Stimulated activated memory B cell treated with anti-CD40 and anti-IgM and Interleukin-4, amounts not matched to agents 10 μg/mL and 1 μg/mL and 100 μg/mL, for 72 hours (primary cell): ENCODE measurements around the gene PVRIG.
"Not testable (repeated sequence)": the region's sequence is repeated elsewhere in the genome, so short reads cannot be mapped to it uniquely, and the experiment has no call there.

Experiments
- ATAC-seq: fragments of 150-1000 bp; cut with Tn5 transposase; 2 replicates; pipeline ENCODE4 v1.10.0; 2021
- H3K27ac Mint-ChIP-seq: one replicate; pipeline ENCODE4 v1.8.0; 2022; ENCODE audit warnings: mild to moderate bottlenecking, mixed read lengths
- H3K27me3 Mint-ChIP-seq: one replicate; pipeline ENCODE4 v1.8.0; 2022; ENCODE audit warnings: mixed read lengths
- H3K36me3 Mint-ChIP-seq: one replicate; pipeline ENCODE4 v1.8.0; 2022; ENCODE audit warnings: mixed read lengths
- H3K4me1 Mint-ChIP-seq: one replicate; pipeline ENCODE4 v1.8.0; 2022; ENCODE audit warnings: mixed read lengths
- H3K4me3 Mint-ChIP-seq: one replicate; pipeline ENCODE4 v1.8.0; 2022; ENCODE audit warnings: mild to moderate bottlenecking, moderate library complexity, mixed read lengths
- H3K9me3 Mint-ChIP-seq: one replicate; pipeline ENCODE4 v1.8.0; 2022; ENCODE audit warnings: mixed read lengths

Gene PVRIG

DNA sequence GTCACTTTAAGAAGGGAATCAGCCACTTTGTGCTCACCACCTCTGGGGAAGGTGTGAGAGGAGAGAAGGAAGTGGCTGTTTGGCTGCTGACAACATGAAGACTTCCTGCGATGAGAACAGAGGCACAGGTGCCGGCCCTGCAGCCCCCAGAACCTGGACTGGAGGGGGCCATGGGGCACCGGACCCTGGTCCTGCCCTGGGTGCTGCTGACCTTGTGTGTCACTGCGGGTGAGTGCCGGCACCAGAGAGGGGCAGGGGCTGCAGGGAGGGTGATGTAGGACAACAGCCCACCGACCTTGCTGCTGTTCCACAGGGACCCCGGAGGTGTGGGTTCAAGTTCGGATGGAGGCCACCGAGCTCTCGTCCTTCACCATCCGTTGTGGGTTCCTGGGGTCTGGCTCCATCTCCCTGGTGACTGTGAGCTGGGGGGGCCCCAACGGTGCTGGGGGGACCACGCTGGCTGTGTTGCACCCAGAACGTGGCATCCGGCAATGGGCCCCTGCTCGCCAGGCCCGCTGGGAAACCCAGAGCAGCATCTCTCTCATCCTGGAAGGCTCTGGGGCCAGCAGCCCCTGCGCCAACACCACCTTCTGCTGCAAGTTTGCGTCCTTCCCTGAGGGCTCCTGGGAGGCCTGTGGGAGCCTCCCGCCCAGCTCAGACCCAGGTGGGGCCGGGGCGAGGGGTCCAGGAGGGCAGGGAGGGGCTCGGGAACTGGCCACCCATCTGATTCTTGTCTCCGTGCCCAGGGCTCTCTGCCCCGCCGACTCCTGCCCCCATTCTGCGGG lies at the start of gene PVRIG:
Gene PVRIG, plus strand, starts transcription at position 149 of the 785 bp plus-strand sequence. Its CDS starts 22 bp downstream, at position 171.
- Mint-ChIP-seq H3K36me3 (peaks cover 36% of the 10 kb centered on the region), H3K27ac (peak within 1 kb of the TSS; percentile 98), H3K4me1 (peaks cover 78% of the 10 kb centered on the region), H3K4me3 (peak within 1 kb of the TSS; percentile 86)
- H3K9me3 Mint-ChIP-seq, ATAC-seq, H3K27me3 Mint-ChIP-seq: not testable (repeated sequence)

DNA sequence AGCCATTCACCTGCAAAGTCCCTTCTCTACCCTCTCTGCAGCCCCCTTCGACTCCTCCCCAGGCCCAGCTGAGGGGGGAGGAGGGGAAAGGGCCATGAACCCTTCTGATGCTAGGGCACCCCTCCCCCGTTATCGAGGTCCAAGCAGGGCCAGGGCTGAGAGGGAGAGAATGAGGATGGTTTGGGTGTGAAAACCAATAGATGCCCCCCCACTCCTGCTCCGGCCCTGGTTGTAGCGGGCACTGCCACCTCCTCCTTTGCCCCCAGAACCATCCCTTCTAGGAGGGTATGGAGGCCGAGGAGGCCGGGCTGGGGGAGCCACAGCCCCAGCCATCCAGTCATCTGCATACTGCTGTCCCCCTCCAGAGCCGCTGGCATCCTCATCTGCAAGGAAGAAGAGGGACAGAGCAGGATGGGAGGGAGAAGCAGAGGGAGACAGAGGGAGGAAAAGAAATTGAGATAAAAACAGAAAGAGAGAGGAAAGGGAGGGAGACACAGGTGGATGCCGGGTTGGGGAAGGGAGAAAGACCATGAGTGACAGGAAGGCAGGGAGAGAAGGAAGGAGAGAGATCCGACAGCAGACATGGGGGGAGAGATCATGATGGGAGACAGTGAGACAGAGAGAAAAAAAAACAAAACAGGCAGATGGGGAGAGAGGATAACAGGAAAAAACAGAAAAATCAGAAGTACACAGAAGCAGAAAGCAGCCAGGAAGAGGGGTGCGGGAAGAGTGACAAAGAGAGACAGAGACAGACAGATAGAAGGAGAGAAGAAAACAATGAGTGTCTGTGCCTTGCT lies 49.5 kb upstream of the PVRIG start:
- Mint-ChIP-seq H3K4me3 (peak overlapping the region; percentile 63), H3K4me1 (peaks cover 53% of the 10 kb centered on the region), H3K9me3 (no peaks in the 10 kb centered on the region), H3K36me3 (peaks cover 7% of the 10 kb centered on the region), H3K27ac (no peak overlapping the region), H3K27me3 (peaks cover 68% of the 10 kb centered on the region)
- ATAC-seq, result no peak

DNA sequence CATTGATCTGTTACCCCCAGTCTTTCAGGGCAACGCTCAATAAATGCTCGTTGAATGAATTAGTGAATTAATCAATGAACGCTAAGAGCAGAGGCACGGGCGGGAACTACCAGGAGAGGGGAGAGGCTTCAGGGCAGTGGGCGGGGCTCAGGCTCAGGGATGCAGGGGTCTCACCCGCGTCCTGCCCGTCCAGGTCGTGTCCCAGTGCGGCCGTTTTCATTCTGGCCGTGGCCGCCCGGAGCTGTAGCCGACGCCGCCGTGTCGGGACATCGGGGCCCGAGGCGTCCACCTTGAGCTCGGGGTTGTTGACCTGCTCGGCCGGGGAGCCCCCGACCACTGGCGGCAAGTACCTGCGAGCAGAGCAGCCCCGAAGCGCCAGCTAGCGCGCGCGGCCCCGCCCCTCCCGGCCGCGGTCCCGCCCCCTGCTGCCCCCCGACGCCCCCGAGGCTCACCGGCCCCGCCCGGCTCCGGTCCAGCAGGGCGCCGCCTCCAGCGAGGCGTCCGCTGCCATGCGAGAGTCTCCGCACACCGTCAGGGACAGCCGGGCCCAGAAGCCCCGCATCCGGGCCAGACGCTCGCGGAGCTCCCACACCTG lies 48.6 kb upstream of the PVRIG start:
- peaks cover 7% of the 10 kb centered on the region for H3K36me3 Mint-ChIP-seq
- peak; percentile 41 for ATAC-seq
- H3K4me3 Mint-ChIP-seq, result peak overlapping the region; percentile 7
- no peaks in the 10 kb centered on the region for H3K9me3 Mint-ChIP-seq
- H3K27ac Mint-ChIP-seq, result no peak overlapping the region
- peaks cover 61% of the 10 kb centered on the region for H3K27me3 Mint-ChIP-seq
- peaks cover 49% of the 10 kb centered on the region for H3K4me1 Mint-ChIP-seq

DNA sequence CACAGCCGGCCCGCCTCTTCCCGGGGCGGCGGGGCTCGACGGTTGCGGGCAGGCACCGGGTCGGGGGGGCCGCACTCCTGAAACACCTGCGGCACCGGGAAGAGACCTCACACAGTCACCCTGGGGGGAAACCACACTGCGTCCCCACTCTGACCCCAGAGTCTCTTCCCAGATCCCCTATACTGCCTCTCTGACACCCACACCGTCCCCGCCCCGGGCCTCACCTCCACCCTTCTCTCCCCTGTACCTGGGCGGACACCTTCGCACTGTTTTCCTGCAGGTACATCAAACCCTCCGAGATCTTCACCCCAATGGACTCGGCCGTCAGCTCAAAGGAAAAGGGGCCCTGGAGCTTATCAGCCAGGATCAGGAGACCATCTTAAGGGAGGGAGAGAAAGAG lies 47.9 kb upstream of the PVRIG start:
- Mint-ChIP-seq H3K27ac (no peak overlapping the region), H3K4me1 (peaks cover 49% of the 10 kb centered on the region), H3K4me3 (peak overlapping the region; percentile 66), H3K27me3 (peaks cover 55% of the 10 kb centered on the region), H3K9me3 (no peaks in the 10 kb centered on the region), H3K36me3 (peaks cover 7% of the 10 kb centered on the region)
- ATAC-seq, result peak; percentile 14

DNA sequence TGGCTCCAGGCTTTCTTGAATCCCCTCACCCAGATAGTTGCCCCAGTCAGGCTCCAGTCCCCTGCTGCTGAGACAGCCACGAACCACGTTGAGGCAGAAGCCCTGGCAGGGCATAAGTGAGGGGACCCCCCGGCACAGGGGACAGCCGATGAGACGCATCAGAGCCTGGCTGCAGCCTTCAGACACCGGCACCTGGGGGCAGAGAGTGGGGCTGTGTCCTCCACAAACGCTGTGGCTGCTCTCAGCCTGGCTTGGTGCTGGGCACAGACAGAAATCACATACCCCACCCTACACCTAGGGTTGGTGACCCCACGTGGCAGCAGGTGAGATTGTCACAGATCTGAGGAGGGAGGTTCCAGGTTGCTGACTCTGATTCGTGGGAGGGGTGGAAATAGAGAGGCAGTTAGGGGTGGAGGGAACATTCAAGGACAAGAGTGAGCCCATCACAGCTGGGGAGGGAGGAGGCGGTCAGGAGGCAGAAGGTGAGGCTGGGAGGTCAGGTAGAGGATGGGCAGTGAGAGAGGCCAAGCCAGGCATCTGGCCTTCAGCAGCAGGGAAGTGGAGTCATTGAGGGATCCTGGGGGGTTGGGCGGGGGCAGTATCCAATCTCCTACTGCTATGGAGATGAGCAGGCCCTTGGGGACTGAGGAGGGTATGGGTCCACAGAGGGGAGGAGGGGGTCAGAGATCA lies 45.8 kb upstream of the PVRIG start:
- Mint-ChIP-seq H3K27me3 (peaks cover 34% of the 10 kb centered on the region), H3K27ac (no peak overlapping the region), H3K4me3 (no peak overlapping the region), H3K4me1 (peaks cover 39% of the 10 kb centered on the region), H3K36me3 (peaks cover 7% of the 10 kb centered on the region), H3K9me3 (no peaks in the 10 kb centered on the region)
- ATAC-seq, result no peak

DNA sequence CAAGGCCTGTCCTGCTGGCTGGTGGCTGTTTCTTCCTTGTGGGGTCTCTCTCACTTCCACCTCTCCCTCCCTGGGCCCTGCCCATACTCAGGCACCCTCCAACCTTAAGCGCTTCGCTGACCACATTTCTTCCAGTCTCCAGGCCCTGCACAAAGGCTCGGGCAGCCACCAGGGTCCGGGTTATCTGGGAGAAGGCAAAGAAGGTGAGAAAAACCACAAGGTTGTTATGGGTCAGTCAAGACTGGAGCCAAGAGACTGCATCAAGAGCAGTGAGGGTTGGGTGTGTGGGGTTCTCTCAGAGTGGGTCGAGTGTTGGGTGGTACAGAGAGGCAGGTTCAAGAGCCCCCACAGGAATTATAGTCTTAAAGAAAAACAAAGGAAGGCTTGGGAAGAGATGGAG lies 45.2 kb upstream of the PVRIG start:
- no peaks in the 10 kb centered on the region for H3K9me3 Mint-ChIP-seq
- H3K27me3 Mint-ChIP-seq, result peaks cover 28% of the 10 kb centered on the region
- H3K4me1 Mint-ChIP-seq, result peaks cover 39% of the 10 kb centered on the region
- no peak overlapping the region for H3K4me3 Mint-ChIP-seq
- ATAC-seq, result no peak
- peaks cover 7% of the 10 kb centered on the region for H3K36me3 Mint-ChIP-seq
- no peak overlapping the region for H3K27ac Mint-ChIP-seq

DNA sequence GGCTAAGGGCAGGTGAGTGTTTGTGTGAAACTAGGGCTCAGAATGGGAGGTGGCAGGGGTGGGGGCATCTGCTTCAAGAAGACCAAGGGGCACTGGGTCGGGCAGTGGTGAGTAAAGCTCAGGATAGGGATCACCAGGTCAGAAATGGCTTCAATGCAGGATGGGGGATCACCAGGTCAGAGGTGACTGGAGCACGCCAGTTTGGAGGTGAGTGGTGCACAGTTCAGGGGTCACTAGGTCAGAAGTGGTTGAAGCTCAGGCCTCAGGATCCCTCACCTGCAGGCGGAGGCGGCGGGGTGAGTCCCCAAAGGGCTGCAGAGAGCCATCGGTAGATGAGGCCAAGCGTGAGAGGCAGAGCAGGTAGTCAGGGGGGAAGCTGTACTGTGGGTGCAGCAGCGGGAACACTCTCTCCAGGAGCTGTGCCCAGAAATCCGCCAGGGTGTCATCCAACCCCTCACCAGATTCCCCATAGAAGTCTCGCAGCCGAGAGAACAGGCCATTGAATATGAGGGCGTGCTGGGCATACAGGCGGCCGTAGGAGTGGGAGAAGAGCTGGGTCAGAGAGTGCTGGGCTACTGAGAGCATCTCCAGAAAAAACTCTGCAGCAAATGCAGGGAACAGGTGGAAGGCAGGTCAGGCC lies 44.3 kb upstream of the PVRIG start:
- no peak for ATAC-seq
- H3K27ac Mint-ChIP-seq, result no peak overlapping the region
- H3K4me1 Mint-ChIP-seq, result peaks cover 34% of the 10 kb centered on the region
- peaks cover 25% of the 10 kb centered on the region for H3K27me3 Mint-ChIP-seq
- H3K9me3 Mint-ChIP-seq, result no peaks in the 10 kb centered on the region
- H3K4me3 Mint-ChIP-seq, result no peak overlapping the region
- H3K36me3 Mint-ChIP-seq, result peaks cover 7% of the 10 kb centered on the region

DNA sequence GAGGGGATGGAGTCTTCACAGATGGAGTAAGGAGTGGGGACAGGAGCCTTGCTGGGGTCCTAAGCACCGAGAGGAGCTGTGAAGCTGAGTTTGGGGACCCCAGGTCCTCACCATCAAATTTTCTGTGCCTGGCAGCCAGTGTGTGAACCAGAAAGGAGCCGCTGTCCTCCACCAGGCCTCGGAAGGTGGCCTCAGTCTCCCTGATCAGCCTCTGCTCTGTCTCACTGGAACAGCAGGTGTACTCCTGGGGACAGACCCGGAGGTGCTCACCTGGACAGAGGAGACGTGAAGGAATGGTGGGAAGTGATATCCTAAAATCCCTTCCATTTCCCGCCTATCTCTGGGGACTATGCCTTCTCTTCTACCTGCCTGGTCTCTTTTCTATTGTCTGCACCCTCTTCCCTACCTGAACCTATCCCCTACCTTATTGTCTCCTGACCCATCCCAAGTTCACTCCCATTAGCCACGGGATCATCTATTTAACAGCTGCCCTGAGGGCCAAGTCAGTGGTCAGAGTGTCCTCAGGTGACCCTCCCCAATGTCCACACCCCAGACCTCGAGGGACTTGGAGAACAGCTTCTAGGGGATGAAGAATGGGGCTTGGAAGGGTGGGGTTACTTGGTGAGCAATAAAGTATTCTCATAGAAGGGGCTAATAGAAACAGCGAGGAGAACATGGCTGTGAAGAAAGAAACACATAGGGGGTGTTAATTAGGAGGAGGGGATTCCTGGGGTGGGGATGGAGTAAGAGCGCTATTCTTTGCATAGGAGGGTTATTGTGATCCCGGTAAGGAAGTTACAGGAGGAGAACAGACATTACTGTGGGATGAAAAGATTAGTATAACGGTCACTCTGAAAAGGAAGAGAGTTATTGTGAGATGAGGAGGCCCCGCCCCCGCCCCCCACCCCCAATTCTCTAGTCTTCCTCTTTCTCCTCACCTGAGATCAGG lies 43.4 kb upstream of the PVRIG start:
- peaks cover 24% of the 10 kb centered on the region for H3K27me3 Mint-ChIP-seq
- peaks cover 35% of the 10 kb centered on the region for H3K4me1 Mint-ChIP-seq
- H3K27ac Mint-ChIP-seq, result peak overlapping the region; percentile 1
- peaks cover 7% of the 10 kb centered on the region for H3K36me3 Mint-ChIP-seq
- ATAC-seq, result no peak
- no peaks in the 10 kb centered on the region for H3K9me3 Mint-ChIP-seq
- peak overlapping the region; percentile 60 for H3K4me3 Mint-ChIP-seq

DNA sequence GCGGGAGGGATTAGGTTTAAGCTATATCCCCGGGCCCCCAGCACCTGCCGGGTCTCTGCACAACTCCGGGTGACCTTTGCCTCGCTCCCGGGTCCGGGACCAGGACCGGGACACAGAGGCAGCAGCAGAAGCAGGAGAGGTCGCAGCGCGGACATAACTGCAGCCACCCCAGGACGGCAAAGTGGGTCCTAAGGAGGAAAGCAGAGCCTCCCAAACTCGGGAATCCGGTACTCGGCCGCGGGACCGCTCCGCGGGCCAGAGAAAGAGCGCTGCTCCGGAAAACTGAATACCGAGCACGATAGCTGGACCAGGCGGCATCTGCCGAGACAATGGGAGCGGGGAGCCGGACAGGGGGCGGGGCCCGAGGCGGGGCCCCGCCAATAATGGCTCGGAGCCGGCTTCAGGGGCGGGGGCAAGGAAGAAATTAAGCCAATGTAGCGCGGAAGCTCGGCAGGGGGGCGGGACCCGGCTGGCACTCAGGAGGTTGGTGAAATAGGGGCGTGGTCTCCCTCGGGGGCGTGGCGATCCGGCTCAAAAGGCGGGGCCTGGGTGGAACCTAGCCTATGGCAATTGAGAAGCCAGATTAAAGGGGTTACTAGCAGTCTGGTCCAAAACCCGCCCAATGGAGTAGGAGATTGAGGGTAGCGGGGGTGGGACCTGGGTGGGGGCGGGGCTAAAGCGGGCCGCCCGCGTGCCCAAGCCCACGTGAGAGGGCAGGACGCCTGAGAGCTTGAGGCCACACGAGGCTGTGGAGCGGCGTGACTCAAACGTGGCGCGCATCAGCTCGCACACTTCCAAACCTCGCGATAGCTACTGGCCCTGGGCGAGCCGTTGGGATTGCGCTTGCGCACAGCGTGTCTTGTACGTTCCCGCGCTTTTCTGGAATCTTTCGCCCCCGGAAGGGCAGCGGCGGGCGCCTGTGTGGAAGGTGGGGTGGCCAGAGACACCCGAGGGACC lies 42.4 kb upstream of the PVRIG start, which contains the start of the genes GPC2 and STAG3:
Gene GPC2, minus strand, starts transcription at position 337 of the 957 bp plus-strand sequence. Its CDS starts 182 bp downstream, at position 155.
Gene STAG3, plus strand, starts transcription at position 874 of the 957 bp plus-strand sequence. CDS start 2,639 bp downstream, outside the sequence.
- peak; percentile 96 for ATAC-seq
- Mint-ChIP-seq H3K27me3 (peaks cover 24% of the 10 kb centered on the region), H3K4me1 (peaks cover 29% of the 10 kb centered on the region), H3K27ac (peak within 1 kb of the TSS; percentile 1), H3K4me3 (peak within 1 kb of the TSS; percentile 60), H3K36me3 (peaks cover 7% of the 10 kb centered on the region), H3K9me3 (no peaks in the 10 kb centered on the region)

DNA sequence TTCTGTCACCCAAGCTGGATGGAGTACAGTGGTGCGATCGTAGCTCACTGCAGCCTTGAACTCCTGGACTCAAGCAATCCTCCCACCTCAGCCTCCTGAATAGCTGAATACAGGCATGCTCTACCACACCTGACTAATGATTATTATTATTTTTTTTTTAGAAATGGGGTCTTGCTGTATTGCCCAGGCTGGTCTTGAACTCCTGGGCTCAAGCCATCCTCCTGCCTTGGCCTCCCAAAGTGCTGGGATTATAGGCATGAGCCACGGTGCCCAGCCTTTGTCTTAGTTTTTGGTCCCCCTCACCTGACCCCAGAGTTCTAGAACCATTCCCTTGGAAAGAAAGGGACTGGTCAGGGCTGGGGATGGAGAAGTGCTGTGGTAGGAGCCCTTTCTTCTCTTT lies 39.7 kb upstream of the PVRIG start:
- H3K4me3 Mint-ChIP-seq, H3K9me3 Mint-ChIP-seq, H3K36me3 Mint-ChIP-seq, ATAC-seq, H3K27ac Mint-ChIP-seq: not testable (repeated sequence)
- peaks cover 24% of the 10 kb centered on the region for H3K4me1 Mint-ChIP-seq
- H3K27me3 Mint-ChIP-seq, result peaks cover 11% of the 10 kb centered on the region

DNA sequence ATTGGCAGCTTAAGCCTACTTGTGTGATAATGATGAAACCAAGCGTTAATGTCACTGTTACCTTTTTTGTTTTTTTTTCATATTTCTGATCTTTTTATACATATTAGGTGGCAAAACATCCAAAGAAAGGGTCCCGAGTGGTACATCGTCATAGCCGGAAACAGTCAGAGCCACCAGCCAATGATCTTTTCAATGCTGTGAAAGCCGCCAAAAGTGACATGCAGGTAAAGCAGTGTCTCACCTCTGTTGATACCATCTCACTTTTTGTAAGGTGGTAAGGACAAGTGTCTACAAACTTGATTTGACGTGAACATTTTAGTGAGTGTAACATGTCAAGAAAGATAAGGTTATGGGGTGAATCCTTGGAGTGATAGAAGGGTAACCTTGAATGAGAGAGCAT lies 37.1 kb upstream of the PVRIG start:
- H3K27me3 Mint-ChIP-seq, result peaks cover 11% of the 10 kb centered on the region
- H3K27ac Mint-ChIP-seq, H3K4me3 Mint-ChIP-seq, H3K36me3 Mint-ChIP-seq, H3K4me1 Mint-ChIP-seq, H3K9me3 Mint-ChIP-seq, ATAC-seq: not testable (repeated sequence)

DNA sequence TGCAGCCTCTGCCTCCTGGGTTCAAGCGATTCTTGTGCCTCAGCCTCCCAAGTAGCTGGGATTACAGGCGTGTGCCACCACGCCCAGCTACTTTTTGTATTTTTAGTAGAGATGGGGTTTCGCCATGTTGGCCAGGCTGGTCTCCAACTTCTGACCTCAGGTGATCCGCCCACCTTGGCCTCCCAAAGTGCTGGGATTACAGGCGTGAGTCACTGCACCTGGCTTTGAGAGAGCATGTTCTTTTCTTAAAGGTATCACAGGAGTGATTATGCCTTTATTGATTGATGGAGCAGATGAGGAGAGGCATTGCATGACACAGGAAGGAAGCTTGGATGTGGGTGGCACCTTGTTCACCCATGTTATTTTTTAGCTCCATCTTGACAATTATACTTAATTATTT lies 36.7 kb upstream of the PVRIG start:
- not testable (repeated sequence) for H3K9me3 Mint-ChIP-seq, H3K4me1 Mint-ChIP-seq, H3K4me3 Mint-ChIP-seq, ATAC-seq, H3K36me3 Mint-ChIP-seq, H3K27ac Mint-ChIP-seq
- H3K27me3 Mint-ChIP-seq, result peaks cover 11% of the 10 kb centered on the region

DNA sequence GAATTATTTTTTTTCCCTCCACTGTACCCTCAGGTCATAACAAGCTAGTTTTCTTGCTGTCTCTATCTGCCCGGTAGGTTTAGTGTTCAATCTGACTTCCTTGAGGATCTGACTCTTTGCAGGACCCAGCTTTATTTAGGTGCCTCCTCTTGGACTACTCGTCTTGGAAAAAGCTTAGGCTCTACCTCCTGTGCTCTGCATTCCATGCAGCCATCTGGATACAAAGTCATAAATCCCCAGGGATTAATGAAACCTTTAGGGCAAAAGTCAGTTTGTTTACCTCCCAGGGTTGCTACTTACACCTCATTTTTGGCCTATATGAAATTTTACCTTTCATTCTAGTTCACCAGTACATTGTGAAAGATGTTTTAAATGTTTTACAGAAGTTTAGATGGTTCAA lies 34.0 kb upstream of the PVRIG start:
- Mint-ChIP-seq H3K9me3 (no peaks in the 10 kb centered on the region), H3K27ac (no peak overlapping the region)

More for the DNA sequence above, 34.0 kb upstream of the PVRIG start:
- peaks cover 3% of the 10 kb centered on the region for H3K27me3 Mint-ChIP-seq
- no peak for ATAC-seq
- H3K36me3 Mint-ChIP-seq, result no peaks in the 10 kb centered on the region
- no peak overlapping the region for H3K4me3 Mint-ChIP-seq
- H3K4me1 Mint-ChIP-seq, result peaks cover 22% of the 10 kb centered on the region
